GM18909 (cell line): ENCODE data around the gene MAST3.

ENCODE experiments used
- ATAC-seq: cut with Tn5 transposase; IDR thresholded peaks from one replicate; pipeline ENCODE4 v1.9.1; 2021; ENCODE audit warnings: mild to moderate bottlenecking; ENCODE audit not compliant: unreplicated experiment, poor library complexity

Gene MAST3

DNA sequence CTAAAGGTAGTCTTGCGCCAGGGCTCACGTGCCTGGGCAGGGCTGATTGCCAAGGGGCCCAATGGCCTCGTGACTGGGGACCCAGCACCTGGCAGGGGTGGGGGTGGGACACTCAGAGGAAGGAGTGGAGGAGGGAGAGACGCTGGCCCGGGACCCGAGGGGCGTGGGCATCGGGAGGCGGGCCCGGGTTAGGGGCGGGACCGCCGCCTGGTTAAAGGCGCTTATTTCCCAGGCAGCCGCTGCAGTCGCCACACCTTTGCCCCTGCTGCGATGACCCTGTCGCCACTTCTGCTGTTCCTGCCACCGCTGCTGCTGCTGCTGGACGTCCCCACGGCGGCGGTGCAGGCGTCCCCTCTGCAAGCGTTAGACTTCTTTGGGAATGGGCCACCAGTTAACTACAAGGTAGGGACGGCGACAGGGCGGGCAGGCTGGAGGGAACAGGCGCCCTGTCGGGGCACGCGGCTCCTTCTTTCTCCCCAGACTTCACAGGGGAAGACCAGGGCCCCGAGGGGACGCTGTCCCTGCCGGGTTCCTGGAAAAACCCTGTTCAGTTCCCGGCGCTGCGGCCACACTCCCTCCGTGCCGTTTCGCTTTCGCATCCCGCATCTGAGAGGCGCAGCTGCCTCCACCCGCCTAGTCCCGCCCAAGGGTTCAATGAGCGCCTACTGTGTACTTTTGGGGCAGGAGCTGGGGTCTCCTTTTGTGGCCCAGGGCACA, 76.2 kb downstream of the MAST3 start, which contains the start of gene IFI30:
TSS of gene IFI30 (plus strand) at position 242 of the 717 bp plus-strand sequence. CDS start at position 271, 29 bp downstream.
- ATAC-seq = peak; percentile 49

DNA sequence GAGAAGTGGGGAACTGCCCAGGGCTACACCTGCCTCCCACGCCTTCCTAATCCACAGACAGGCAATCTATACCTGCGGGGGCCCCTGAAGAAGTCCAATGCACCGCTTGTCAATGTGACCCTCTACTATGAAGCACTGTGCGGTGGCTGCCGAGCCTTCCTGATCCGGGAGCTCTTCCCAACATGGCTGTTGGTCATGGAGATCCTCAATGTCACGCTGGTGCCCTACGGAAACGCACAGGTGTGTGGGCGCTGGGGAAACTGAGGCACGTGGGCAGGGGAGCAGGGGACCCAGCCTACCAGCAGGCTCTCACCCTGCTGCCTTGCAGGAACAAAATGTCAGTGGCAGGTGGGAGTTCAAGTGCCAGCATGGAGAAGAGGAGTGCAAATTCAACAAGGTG, 77.4 kb downstream of the MAST3 start:
- ATAC-seq = no peak

DNA sequence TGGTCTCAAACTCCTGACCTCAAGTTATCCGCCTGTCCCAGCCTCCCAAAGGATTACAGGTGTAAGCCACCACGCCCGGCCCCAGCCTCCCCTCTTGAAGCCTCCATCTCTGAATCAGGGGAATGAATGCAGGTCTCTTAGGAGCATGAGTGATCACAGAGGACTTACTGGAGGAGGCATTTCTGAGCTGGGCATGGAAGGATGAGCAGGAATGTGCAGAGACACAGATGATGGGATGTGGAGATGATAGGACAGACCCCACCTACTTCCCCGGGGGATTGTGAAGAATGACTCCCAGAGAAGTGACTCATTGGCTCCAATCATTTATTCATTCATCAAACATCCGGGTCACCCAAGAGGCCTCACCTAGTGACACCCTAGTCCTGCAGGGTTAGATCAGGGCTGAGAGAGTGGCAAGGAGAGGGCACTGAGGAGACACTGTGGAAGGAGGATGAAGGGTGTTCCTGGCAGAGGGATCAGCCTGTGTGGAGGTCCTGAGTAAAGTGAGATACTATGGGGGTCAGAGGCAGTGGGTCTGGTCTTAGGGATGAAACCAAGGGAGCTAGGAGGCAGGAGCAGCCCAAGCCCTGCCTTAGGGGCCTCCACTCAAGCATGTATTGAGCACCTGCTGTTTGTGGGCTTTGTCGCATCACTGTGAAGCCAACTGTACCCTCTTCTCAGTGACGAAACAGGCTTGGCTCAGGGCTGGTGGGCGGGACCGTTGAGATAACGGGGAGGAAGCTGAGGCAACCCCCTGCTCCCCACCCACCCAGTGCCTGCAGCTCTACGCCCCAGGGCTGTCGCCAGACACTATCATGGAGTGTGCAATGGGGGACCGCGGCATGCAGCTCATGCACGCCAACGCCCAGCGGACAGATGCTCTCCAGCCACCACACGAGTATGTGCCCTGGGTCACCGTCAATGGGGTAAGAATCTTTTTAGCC, 79.1 kb downstream of the MAST3 start:
- no peak for ATAC-seq

DNA sequence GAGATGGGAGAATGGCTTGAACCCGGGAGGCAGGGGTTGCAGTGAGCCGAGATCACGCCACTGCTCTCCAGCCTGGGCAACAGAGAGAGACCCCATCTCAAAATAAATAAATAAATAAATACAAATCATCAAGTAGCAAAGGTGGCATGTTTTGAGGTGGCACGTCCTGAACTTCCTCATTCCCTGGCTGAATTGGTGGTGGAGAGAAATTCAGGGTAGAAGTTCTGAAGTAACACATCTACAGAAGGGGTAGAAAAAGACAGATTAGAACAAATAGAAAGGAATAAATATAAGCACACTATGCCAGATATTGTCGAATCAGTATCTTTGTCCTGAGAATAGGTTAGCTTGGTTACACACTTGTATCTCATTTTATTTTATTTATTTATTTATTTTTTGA, 82.4 kb downstream of the MAST3 start:
- ATAC-seq = no peak

DNA sequence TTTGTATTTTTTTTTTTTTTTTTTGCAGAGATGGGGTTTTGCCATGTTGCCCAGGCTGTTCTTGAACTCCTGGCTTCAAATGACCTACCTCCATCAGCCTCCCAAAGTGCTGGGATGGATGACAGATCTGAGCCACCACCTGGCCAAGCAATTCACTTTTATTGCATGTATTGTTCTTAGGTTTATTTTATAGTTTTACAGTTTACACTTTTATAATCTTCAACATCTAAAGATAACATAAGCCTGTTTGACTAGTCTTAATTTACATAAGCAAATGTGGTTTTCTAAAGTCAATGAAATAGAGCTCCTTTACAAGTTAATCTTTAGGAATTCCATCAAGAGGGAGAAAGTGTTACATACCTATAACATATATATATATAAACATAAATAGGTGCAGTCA, 86.0 kb downstream of the MAST3 start:
- ATAC-seq = no peak

DNA sequence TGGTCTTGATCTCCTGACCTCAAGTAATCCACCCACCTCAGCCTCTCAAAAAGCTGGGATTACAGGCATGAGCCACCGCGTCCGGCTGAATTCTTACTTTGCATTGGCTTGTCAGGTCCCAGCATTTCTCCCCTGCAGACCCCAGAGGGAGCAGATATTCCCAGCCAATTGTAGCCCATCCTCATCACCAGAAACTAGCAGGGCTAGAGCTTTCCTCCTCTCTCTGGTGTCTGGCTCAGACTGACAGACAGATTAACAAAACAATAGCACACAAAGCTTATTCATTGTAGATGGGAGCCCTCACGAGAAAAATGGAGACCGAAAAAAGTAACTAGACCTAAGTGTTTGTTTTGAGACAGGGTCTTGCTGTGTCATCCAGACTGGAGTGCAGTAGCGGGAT, 88.0 kb downstream of the MAST3 start:
- ATAC-seq = no peak

DNA sequence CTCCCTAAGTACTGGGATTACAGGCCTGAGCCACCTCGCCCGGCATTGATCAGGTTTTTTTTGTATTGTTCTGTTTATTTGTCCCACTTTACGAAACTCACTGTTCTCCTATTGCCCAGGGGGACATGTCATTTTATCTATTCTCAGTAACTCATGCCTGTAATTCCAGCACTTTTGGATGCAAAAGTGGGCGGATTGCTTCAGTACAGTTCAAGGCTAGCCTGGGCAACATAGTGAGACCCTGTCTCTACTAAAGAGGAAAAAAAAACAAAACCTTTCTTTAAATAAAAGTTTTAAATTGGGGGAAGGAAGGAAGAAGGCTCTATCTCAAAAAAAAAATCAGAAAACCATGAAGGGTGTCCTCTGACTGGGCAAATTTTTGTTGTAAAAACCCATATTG, 92.7 kb downstream of the MAST3 start:
- ATAC-seq = no peak

DNA sequence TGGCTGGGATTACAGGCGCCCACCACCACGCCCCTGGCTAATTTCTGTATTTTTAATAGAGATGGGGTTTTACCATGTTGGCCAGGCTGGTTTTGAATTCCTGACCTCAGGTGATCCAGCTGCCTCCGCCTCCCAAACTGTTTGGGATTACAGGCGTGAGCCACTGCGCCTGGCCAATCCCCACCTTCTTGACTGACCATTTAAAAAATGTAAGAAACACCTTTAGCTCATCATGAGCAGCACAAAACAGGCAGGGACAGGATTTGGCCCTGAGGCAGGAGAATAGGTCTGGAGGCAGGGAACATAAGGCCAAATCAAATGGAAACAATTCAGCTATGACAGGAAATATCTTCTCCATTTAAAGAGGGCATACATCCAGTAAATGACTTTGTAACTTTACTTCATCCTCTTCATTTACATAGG, 94.1 kb downstream of the MAST3 start:
- no peak for ATAC-seq

DNA sequence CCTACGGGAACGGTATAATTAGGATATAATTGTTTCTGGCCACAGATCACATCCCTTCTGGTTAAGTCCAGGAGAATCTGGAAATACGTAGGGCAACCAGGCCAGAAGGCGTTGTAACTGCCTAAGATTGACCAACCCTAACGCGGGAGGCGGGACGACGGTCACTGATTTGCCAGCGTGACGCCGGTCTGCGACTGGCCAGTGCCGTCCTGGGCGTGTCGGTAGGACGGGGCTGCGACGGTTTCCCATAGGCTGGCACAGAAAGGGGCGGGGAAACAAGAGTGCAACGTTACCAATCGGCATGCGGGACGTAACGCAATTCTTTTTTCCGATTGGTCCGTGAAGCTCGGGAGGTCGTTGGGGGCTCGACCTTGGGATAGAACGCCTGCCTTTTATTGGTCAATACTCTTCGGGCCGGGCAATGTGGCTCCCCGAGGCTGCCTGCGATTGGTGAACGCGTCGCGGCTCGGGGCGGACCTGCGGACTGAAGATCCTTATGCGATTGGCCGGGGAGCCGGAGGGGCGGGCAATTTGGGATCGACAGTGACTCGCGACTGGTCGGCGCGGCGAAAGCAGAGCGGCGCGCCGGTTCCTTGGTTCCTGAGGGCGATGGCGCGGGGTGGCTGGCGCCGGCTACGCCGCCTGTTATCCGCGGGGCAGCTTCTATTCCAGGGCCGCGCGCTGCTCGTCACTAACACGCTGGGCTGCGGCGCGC, 95.3 kb downstream of the MAST3 start, which contains the start of gene MPV17L2:
TSS of gene MPV17L2 (plus strand) at position 546 of the 715 bp plus-strand sequence. CDS start at position 610, 64 bp downstream.
- peak; percentile 89 for ATAC-seq

DNA sequence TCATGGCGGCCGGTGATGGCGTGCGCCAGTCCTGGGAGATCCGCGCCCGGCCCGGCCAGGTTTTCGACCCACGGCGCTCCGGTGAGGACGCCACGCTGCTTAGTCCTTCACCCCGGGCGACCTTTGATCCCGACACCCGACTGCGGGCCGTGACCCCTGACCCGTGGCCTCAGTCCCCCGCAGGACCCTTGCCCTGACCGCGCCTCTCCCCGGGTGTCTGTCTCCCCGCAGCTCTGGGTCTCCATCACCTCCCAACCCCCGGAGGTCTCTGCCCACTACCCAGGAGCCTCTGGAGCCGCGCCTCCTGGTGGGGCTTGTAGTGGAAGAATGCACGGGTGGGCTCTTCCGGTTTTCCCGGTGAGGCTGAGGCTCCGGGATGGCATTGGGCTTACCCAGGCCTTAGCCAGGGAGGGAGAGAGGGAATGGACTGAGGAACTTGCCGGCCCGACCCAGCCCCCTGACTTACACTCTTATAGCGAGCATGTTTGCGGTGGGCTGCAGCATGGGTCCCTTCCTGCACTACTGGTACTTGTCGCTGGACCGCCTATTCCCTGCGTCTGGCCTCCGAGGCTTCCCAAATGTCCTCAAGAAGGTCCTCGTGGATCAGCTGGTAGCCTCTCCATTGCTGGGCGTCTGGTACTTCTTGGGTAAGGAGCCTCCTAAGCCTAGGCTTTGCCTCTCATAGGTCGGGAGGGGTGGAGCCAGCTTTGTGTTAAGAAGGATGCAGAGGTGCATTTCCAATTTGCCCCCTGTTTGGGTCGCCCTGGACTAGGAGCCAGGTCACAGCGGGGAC, 96.0 kb downstream of the MAST3 start:
- ATAC-seq = no peak

DNA sequence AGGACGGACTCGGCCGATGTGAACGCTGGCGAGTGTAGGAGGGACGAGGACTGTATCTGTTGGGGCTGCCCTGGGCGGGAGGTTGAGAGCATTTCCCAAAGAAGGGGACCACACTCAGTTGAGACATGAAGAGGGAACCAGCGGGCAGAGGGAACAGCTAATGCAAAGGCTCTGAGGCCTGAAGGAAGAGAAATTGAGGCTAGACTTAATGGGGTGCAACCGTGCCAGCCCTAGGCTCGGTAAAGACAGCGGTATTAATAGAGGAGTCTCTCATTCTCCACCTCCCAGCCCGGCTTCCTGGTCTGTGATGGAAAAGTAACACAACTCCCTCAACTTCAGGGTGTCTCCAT, 96.6 kb downstream of the MAST3 start:
- no peak for ATAC-seq

DNA sequence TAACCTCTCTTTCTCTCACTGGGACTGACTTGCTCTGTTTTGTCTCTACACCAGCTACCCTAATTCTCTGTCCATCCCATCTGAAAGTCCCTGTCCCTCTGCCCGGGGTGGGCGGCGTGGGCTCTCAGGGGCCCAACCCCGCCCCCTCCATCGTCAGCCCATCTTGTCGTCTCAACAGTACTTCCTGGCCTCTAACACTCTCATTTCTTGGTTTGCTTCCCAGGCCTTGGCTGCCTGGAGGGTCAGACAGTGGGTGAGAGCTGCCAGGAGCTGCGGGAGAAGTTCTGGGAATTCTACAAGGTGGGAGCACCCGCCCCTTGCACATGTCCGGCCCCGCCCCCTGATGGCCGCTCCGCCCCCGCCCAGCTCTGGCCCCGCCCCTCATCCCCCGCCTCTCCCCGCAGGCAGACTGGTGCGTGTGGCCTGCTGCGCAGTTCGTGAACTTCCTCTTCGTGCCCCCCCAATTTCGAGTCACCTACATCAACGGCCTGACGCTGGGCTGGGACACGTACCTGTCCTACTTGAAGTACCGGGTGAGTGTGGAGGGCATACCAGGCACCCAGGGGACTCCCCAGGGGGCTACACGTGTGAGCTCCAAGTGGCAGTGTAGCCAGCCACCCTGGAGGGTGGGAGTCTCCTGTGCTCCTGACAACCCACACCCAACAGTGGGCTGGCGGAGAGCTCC, 97.1 kb downstream of the MAST3 start:
- no peak for ATAC-seq

DNA sequence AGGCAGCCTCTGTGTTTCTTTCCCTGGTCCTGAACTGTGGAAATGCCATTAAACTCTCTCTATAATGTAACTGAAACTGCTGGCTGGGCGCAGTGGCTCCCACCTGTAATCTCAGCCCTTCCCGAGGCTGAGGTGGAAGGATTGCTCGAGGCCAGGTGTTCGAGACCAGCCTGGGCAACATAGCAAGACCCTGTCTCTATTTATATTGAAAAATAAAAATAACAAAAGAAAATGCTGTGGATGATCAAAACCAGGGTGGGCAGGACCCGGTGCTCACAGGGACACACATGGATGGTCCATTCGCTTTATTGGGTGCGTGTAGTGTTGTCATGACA, 98.9 kb downstream of the MAST3 start:
- no peak for ATAC-seq

DNA sequence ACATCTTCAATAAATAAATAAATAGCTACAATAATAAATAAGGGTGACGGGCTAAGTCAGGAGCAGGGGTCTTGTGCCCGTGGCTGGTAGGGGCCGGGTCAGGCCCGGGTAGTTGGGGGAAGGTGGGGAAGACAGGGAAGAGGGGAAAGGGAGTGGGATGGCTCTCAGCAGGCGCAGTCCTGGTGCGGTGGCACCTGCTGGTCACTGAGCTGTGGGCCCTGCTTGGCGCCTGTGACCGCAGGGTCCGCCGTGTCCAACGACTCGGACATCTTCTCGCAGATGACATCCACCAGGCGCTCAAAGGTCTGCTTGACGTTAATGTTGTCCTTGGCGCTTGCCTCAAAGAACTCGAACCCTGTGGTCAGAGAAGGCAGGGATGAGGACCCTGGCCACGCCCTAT, 99.7 kb downstream of the MAST3 start:
- no peak for ATAC-seq

DNA sequence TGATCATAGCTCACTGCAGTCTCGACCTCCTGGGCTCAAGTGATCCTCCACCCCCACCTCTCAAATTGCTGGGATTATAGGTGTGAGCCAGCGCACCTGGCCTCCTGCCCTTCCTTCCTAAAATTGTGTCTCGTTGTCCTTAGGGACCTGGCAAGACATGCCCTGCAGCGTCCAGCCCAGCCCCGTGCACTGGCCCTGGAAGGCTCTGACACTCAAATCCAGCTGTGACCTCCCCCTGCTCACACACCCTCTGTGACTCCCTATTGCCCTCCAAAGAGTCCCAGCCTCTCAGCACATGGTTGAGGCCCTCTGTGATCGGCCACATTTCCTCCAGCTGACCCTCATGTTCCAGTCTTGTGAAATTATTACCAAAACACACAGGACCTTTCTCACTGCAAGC, 100.4 kb downstream of the MAST3 start:
- no peak for ATAC-seq

DNA sequence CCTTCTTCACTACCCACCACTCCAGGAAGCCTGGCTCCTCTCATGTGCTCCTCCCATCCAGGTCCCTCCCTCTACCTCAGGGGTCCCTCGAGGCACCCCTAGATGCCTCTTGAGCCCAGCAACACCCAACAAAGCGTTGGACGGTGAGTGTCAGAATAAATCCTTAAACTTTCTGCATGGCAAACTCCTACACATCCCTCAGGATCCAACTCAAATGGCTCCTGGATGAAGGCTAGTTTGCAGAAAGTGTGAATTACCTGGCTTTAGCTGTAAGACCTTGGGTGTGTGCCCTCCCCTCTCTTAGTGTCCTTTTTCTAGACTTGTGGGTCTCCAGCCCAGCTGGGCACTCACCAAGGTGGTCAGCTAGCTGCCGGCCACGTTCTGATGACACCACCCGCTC, 100.8 kb downstream of the MAST3 start:
- ATAC-seq = no peak
